Cardiac fibroblast (primary cell): ENCODE data around the gene OR2L8.

Experiments used
- DNase-seq, 2 donors: peaks; one replicate each; pipeline versions ENCODE4 v3.0.0 to v3.0.0-alpha.2; 2010; ENCODE audit warnings: low read depth in 2 of 2
- H3K4me3 ChIP-seq, 2 donors: replicated peaks in 1 of 2; 1 replicate in 1 of 2; 2 replicates in 1 of 2; pipeline ENCODE4 v1.5.1; 2011; ENCODE audit warnings: low read depth in 2 of 2, low read length in 2 of 2, mild to moderate bottlenecking in 2 of 2, moderate library complexity in 1 of 2
- TF ChIP-seq, protein P1 (sequence below): IDR thresholded peaks from one replicate; pipeline ENCODE4 v1.5.1; 2011; ENCODE audit warnings: low read depth, mild to moderate bottlenecking, low read length, inconsistent platforms

OR2L8 gene

DNA sequence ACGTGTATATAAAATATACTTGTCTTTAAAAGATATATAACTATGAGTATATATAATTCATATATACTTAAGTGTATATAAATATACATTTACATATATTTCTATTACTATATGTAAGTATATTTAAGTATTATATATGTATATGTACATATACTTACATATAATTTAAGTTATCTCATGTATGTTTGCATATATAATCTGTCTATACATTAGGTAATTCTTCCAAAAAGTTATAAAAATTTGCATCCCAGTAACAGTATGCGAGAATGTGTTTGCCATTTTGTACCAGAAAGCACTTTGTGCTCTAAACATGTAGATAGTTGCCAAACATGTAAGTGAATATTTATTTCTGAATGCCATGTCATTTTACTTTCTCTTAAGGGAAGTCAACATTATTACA is 16.3 kb downstream of the OR2L8 start, which contains the start of gene OR2AK2:
OR2AK2 (plus strand) TSS at position 301 of the 400 bp plus-strand sequence. CDS start 144 bp downstream, outside the sequence.
- TF ChIP-seq, protein P1, sequence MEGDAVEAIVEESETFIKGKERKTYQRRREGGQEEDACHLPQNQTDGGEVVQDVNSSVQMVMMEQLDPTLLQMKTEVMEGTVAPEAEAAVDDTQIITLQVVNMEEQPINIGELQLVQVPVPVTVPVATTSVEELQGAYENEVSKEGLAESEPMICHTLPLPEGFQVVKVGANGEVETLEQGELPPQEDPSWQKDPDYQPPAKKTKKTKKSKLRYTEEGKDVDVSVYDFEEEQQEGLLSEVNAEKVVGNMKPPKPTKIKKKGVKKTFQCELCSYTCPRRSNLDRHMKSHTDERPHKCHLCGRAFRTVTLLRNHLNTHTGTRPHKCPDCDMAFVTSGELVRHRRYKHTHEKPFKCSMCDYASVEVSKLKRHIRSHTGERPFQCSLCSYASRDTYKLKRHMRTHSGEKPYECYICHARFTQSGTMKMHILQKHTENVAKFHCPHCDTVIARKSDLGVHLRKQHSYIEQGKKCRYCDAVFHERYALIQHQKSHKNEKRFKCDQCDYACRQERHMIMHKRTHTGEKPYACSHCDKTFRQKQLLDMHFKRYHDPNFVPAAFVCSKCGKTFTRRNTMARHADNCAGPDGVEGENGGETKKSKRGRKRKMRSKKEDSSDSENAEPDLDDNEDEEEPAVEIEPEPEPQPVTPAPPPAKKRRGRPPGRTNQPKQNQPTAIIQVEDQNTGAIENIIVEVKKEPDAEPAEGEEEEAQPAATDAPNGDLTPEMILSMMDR: no peak
- no peak for DNase-seq
- no peak within 1 kb of the TSS for H3K4me3 ChIP-seq

DNA sequence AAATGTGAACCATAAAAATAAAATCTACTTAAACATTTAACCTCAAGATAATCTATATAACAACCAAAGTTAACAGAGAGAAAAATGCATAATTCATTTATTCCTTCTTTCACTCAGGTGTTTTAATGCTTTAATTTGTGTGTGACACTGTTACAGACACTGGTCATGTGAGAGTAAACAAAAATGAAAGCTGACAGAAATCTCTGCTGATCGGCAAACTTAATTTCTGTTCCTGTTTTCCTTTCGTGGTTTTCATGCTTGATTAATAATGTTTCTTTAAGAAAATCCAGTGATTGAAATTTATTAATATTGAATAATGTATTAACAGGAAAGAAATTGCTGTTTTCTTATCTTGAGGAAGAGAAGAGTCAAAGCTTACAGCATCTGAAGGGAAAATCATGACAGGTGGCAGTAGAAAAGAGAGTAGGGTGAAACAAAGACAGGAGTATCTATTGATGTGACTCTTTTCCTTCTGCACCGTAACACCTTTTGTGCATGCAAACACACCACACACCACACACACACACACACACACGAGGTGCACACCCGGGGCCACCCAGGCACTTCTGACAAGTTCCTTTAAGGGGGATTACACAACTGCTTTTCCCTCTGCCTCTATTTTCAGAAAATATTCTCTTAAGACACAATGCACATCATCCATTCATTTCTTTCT is 18.0 kb downstream of the OR2L8 start:
- TF ChIP-seq, protein P1: no peak
- no peak overlapping the region for H3K4me3 ChIP-seq
- no peak for DNase-seq

DNA sequence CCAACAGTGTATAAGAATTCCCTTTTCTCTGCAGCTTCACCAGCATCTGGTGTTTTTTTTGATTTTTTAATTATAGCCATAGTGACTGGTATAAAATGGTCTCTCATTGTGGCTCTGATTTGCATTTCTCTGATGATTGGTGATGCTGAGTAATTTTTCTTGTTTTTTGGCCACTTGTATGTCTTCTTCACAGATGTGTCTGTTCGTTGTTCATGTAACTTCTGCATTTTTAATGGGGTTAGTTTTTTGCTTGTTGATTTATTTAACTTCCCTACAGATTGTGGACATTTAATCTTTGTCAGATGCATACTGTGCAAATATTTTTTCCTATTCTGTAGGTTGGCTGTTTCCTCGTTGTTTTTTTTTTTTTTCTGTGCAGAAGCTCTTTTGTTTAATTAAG is 44.3 kb downstream of the OR2L8 start:
- no peak overlapping the region for H3K4me3 ChIP-seq
- DNase-seq: no peak
- TF ChIP-seq, protein P1: no peak

DNA sequence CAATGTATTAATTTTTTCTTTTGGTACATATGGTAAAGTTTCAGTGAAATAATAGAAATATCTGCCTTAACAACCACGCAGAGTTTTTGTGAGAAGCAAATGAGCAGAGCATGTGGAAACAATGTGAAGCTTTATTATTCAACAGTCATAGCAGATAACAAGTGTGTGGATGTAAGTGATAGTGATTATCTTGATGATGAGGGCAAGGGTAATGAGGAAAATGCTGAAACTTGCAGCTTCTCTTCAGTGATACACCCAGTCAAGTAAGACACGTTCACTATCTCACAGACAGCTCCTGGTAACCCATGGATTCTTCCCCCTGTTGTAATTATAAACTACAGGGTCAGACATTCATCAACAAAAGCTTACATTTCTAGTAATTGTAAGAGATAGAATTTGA is 50.2 kb downstream of the OR2L8 start:
- TF ChIP-seq, protein P1: no peak
- no peak overlapping the region for H3K4me3 ChIP-seq
- DNase-seq: no peak
